Motor neuron (in vitro differentiated cells): ENCODE results near the gene MESP2. TPM values are rescaled to one million over a fixed set of nuclear protein-coding genes. Genes with fewer than 3 reads are reported as not detected.

Experiments
- ATAC-seq, 8 experiments: fragments of 200-7000 bp; cut with Tn5 transposase; replicated peaks in 6 of 8; 2 replicates each; pipeline ENCODE4 v1.8.0; 2021; ENCODE audit warnings: mild to moderate bottlenecking in 8 of 8, moderate library complexity in 8 of 8
- H3K27ac ChIP-seq, 2 donors: fragments of 250-450 bp; sonication (Bioruptor Pico); 2 replicates each; pipeline ENCODE4 v1.9.0; 2021; ENCODE audit warnings: antibody characterized with exemption in 2 of 2, mild to moderate bottlenecking in 2 of 2, moderate library complexity in 1 of 2
- H3K4me1 ChIP-seq, 2 donors: fragments of 250-450 bp; sonication (Bioruptor Pico); replicated peaks in 1 of 2; 2 replicates each; pipeline ENCODE4 v1.6.1; 2021; ENCODE audit warnings: antibody characterized with exemption in 2 of 2, mild to moderate bottlenecking in 2 of 2, moderate library complexity in 1 of 2
- H3K4me3 ChIP-seq, 5 donors: fragments of 250-450 bp; sonication (Bioruptor Pico); 2 replicates each; pipeline ENCODE4 v1.9.0; 2021; ENCODE audit warnings: antibody characterized with exemption in 5 of 5, mild to moderate bottlenecking in 5 of 5, moderate library complexity in 4 of 5
- WGBS, 10 experiments: fragments of 450-650 bp; shearing (Covaris generic); methylation state at CpG; one replicate each; pipeline ENCODE4 v1.0.0; 2022; 5-methylcytosine and 5-hydroxymethylcytosine counted together
- in situ Hi-C, 9 experiments: fragments of 400-800 bp; cut with MboI; loops; one replicate each; pipeline ENCODE4 v1.15.0; 2021; ENCODE audit warnings: low sequenced_read_pairs in 9 of 9, low pct_unique_long_range_greater_than_20kb in 2 of 9; ENCODE audit not compliant: unreplicated experiment in 9 of 9
- total RNA-seq, 8 experiments: library from RNA; unstranded; fragments of 300-600 nt; gene quantifications; 2 replicates each; pipeline versions ENCODE4 v1.2.3 to v1.2.4, GENCODE V29; 2022

Gene MESP2
- total RNA-seq, 8 experiments from 2014 or later: 0.18 to 0.90 (median 0.22) TPM; not detected in 2

DNA sequence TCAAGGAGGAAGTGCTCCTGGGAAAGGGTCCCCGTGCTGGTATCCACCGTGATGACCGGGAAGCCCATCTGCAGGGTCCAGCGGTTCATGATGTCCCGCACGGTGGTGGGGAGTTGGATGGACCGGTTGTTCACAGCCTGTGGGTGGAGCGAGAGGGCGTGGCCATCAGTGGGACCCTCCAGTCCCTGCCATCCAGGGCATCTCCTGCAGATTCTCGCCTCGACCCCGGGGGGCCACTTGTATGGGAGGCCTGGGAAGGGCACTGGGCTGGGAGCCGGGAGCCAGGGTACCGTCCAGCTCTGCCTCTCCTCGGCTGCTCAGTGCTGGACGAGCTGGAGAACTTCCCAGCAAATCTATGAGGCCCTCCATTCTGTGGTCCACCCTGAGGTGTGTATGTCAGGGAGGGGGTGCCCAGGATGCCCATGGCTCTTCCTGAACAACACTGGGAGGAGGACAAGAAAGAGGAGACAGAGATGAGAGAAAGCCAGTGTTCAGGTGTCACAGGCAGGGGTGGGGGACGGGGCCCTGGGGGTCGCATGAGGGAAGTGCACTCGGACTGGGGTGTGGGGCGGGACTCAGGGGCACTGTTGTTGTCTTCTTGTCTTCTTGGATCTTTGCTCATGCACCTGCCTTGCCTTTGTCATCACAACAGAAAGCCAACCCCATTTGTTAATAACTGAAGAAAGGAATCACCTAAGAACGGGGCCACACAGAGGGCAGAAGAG, 25.5 kb downstream of the MESP2 start:
- no peak for ATAC-seq
- no peak overlapping the region for H3K4me3 ChIP-seq
- WGBS, 10 experiments: 80 to 100% methylated on average over 1 to 3 of the region's 21 CpGs; no CpG with 5 or more reads in 8 of the 10 experiments
- in situ Hi-C loops: no loop called here
- no peaks in the 10 kb centered on the region for H3K4me1 ChIP-seq
- H3K27ac ChIP-seq: no peak overlapping the region

DNA sequence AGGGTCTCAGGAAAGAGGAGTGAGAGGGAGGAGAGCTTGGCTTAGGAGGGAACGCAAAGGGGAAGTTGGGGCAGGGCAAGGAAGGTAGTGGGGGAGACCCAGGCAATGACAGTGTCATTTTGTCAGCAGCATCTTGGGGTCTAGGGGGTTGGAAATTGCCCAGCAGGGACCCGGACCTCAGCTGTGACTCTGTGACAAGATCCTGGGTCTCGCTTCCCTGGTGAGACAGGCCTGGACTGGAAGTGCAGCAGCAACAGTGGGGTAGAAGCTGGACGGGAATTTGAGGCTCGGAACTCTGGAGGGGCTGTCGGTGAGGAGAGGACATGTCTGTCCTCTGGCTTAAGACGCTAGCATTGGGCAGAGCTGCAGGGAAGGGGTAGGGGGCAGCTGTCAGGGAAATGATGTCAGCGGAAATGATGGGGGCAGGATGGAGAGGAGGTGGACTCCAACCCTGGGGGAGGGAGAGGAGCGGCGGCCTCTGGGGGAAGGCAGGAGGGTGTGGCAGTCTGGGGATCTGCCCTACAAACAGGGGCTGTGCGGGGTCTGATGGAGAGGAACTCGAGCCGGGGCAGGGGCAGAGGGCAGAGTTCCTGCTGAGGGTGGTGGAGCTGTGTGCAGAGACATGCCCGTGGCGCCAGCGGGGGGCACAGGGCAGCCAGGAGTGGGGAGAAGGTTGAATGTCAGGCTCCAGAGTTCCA, 26.2 kb downstream of the MESP2 start:
- ATAC-seq: peak in 4 of 8 experiments; percentile 35 to 58 (median 40)
- no peak overlapping the region for H3K27ac ChIP-seq
- in situ Hi-C loops: no loop called here
- H3K4me1 ChIP-seq: no peaks in the 10 kb centered on the region
- no peak overlapping the region for H3K4me3 ChIP-seq
- WGBS, 10 experiments: 80% methylated on average over 1 of the region's 16 CpGs; no CpG with 5 or more reads in 9 of the 10 experiments

DNA sequence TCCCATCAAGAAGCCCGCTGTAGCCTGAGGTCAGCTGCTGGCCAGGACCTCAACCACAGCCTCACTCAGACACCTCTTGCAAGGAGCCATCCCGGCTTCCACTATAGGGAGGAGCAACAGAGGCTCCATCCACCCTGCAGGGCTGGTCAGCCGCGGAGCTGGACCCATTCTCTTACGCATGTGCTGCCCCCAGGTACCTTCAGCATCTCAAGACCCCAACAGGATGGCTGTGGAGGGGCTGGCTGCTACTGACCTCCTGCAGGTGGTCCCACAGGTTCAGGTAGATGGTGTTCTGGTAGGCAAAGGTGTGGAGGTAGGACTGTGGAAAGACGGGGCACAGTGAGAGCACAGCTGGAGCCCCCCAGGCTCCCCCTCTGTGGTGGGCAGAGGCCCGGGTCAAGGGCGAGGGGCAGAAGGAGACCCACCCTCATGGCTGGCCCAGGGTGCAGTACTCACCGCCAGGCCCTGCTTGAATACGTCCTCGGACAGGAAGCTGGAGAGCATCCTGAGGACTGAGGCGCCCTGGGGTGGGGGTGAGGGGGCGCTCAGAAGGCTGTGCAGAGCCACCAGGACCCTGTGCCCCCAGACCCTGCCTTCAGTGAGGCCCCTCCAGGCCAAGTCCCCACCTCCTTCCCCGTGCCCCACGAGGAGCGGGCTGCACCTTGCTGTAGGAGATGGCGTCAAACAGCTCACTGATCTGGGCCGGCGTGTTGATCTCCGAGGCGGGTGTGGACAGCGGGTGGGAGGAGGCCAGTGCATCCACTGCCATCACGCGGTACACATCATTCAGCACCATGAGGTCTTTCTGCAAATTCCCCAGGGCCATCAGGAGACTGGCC, 27.1 kb downstream of the MESP2 start:
- Histone ChIP-seq H3K4me3 (no peak overlapping the region), H3K4me1 (no peaks in the 10 kb centered on the region), H3K27ac (no peak overlapping the region)
- WGBS, 10 experiments: 87 to 100% (median 93%) methylated on average over 2 to 3 of the region's 24 CpGs; no CpG with 5 or more reads in 7 of the 10 experiments
- in situ Hi-C loops: no loop called here
- no peak for ATAC-seq

DNA sequence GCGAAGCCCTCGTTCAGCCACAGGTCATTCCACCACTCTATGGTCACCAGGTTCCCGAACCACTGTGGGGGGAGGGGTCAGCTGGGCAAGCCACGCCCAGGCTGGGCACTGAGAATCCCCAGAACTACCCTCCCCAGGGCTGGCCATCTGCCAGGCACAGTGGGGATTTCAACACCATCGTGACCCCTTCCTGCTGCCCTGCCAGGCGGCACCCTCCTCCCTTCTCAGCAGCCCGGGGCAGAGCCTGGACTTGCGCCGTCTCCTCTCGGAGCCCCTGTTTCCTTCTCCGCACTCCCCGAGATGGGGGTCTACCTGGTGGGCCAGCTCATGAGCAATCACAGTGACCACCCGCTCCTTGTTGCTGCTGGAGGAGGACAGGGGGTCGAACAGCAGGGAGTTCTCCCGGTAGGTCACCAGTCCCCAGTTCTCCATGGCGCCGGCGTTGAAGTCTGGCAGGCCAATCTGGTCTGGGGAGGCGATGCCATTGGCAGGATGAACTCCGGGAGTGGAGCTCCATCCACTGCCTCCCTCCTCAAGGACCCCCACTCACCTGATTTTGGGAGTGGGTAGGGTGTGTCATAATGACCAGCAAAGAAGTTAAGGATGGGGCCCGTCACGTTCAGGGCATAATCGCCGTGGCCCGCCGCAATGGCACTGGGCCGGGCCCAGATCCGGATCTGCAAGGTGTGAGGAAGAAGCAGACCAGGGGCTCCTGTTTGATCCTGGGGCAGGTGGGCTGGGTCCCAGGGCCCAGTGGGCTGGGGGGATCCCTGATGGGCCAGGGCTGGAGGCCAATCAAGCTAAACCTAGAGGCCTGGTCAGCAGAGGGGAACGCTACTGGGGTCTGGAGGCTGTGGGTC, 28.0 kb downstream of the MESP2 start:
- no peak for ATAC-seq
- H3K27ac ChIP-seq: no peak overlapping the region
- H3K4me1 ChIP-seq: no peaks in the 10 kb centered on the region
- 60 to 100% (median 79%) methylated on average over 1 to 15 of the region's 29 CpGs; no CpG with 5 or more reads in 2 of the 10 experiments for WGBS, 10 experiments
- no peak overlapping the region for H3K4me3 ChIP-seq
- in situ Hi-C loops: no loop called here

DNA sequence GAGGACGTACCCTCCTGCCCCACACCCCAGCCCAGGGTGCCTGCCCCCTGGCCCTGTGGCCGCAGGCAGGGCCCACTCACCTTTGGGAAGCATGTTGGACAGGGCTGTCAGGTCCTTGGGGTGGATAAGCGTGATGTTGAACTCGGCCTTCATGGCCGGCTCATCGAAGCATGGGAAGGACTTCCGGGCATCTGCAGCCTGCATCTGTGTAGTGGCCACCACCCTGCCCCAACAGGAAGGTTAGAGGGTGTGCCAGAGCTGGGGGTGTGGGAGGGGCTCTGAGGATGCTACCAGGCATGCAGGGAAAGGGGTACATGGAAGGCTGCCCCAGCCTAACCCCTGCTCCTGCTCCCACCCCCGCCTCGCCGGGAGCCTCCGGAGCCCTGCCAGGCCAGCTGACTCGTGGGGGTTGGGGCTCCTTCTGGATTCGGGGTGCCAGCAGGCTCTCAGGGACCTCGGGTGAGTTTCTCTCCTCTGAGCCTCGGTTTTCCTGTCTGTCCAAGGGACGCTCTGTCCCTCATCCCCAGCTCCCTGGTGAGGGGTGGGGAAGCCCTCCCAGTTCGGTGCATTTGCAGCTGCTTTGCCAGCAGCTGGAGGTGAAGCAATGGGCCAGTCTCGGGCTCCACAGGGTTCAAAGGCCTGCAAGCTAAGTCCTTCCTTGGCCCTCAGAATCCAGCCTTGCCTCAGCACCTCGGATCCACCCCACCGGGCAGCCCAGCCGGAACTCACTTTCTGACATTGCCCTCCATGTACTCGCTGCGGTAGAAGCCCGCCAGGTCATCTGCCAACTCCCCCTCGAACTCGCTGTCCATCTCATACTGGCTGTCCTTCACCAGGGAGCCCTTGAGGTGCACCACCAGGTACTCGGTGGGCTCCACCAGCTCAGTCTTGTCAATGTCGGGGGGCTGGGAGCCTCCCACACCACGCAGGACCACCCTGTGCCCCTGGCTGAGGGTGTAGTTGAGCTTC, 29.4 kb downstream of the MESP2 start:
- H3K4me1 ChIP-seq: no peaks in the 10 kb centered on the region
- in situ Hi-C loops: no loop called here
- H3K27ac ChIP-seq: no peak overlapping the region
- peak in 2 of 8 experiments; percentile 33 to 53 for ATAC-seq
- WGBS, 10 experiments: 50 to 88% (median 70%) methylated on average over 1 to 10 of the region's 29 CpGs; no CpG with 5 or more reads in 6 of the 10 experiments
- H3K4me3 ChIP-seq: no peak overlapping the region

DNA sequence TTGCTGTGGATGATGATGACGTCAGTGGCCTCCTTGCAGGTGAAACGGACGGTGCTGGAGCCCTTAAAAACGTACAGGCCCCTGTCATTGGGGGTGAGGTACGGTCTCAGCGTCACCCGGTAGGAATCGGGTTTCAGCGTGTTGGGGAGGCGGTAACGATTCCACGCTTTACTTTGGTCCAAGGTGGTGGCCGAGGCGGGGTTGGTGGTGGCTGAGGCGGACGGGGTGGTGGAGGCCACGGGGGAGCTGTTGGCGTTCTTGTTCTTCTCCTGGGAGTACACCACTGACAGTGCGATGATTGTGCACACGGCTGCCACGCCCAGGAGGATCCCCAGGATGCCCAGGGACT, 30.1 kb downstream of the MESP2 start:
- WGBS, 10 experiments: 33 to 80% methylated on average over 1 to 4 of the region's 21 CpGs; no CpG with 5 or more reads in 8 of the 10 experiments
- Histone ChIP-seq H3K4me1 (no peaks in the 10 kb centered on the region), H3K27ac (no peak overlapping the region), H3K4me3 (no peak overlapping the region)
- in situ Hi-C loops: no loop called here
- no peak for ATAC-seq

DNA sequence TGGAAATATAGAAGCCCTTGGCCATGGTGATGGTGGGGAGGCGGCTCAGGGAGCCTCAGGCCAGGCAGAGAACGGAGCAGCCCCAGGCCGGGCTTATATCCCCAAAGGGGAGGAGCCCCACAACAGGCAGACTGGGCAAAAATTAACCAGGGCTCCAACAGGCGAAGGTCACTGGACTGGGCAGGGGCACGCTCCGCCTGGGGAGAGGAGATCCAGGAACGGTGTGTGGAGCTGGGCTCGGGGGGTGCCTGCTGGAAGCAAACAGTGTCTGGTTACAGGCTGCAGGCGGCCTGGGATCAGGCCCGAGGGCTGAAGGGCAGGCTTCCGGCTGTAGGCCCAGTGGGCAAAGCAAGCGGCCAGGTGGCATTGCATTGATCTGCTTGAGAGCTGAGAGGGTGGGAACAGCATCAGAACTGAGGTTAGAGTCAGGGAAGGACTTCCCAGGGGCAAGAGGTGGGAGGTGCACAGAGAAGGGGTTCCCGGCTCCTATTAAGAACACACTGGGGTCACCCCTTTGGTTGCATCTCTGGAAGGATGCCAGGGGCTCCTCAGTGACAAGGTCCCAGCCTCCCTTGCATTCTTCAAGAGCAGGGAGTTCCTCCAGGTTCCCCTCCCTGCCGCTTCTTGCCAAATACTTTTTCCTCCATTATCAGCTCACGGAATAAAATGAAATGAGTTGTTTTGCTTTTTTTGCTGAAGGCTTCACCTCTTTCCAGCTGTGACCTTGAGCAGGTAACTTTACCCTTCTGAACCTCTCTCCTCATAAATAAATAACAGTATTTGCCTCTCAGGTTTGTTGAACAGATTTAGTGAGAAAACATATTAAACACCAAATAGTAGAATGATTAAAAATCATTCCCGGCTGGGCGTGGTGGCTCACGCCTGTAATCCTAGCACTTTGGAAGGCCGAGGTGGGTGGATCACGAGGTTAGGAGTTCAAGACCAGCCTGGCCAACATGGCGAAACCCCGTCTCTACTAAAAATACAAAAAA, 30.7 kb downstream of the MESP2 start:
- 72 to 100% (median 88%) methylated on average over 1 to 11 of the region's 22 CpGs; no CpG with 5 or more reads in 2 of the 10 experiments for WGBS, 10 experiments
- in situ Hi-C loops: no loop called here
- no peak for ATAC-seq
- no peaks in the 10 kb centered on the region for H3K4me1 ChIP-seq
- H3K27ac ChIP-seq: no peak overlapping the region
- H3K4me3 ChIP-seq: no peak overlapping the region

DNA sequence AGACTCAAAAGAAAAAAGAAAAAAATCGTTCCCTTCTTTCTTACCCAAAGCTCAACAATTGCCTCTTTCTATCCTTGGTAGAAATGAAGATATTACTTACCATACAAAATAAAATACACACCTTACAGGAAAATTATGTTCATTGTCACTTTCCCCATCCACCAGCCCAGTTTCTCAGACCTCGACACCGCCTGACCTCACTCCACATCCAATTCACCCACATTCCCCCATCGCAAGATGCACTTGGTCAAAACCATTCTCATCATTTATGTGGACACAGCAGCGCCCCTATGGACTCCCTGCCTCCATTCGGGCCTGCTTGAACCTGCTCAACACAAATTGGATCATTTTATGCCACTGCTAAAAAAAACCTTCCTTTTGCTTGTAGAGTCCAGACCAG, 31.6 kb downstream of the MESP2 start:
- Histone ChIP-seq H3K4me3 (no peak overlapping the region), H3K27ac (no peak overlapping the region), H3K4me1 (no peaks in the 10 kb centered on the region)
- 81 to 100% (median 85%) methylated on average over 5 to 6 of the region's 6 CpGs; no CpG with 5 or more reads in 4 of the 10 experiments for WGBS, 10 experiments
- ATAC-seq: no peak
- in situ Hi-C loops: no loop called here

DNA sequence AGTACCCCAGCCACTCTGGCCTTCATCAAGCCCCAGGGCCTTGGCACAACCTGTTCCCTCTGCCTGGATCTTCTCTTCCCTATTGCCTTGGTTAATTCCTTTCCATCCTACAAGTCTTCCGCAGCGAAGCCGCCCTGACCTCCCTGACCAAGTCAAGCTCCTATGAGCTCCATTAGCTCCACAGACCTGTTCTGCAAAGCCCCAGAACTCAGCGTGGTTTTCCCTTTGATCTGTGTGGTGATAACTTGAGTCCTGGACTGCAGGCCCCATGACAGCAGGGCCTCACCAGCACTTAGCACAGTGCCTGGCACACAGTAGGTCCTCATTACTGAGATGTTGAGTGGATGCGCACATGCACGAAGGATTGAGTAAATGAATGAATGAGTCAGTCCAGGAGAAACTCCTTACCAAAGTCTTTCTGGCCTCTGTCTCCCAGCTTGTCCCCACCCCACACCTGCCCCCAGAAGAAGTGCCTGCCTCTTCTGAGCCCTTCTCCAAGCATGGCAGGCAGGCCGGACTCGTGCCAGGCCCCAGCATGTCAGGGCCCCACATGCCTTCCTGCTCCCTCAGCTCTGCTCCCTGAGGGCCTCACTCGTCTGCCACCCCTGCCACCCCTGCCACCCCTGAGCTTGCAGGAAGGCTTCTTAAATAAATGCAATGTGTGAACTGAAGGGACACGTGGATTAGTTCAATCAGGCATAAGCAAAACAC, 32.2 kb downstream of the MESP2 start:
- Histone ChIP-seq H3K27ac (no peak overlapping the region), H3K4me1 (no peaks in the 10 kb centered on the region), H3K4me3 (no peak overlapping the region)
- ATAC-seq: no peak
- 33 to 100% (median 93%) methylated on average over 1 to 9 of the region's 10 CpGs; no CpG with 5 or more reads in 3 of the 10 experiments for WGBS, 10 experiments
- in situ Hi-C loops: no loop called here

DNA sequence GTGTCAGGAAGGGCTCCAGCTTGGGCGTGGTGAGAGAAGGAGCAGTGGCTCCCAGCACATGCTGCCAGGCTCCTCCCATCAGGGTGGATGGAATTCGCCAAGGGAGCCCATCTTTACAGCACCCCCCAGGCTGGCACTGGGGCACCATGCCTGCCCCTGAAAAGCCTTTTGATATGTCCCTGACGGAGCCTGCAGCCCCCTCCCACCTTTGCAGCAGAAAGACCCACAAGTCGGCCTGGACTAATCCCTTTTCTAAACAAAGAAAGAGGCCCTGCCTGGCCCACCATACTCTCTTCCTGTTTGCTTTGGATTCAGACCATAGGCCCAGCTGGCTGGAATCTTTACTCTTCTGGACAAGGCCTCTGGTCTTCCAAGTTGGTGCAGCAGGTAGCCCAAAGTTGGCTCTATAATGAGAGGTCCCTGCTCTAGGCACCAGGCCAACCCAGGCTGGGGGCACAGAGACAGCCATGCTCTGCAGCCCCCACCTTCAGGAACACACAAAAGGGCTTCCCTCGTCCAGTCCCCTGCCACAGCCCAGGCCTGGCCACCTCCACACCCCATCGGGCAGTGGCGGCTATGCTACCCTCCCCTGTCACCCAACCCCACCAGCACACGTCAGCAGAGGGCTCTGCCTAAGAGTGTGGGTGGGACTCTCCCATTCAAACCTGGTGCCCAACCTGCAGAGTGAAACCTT, 33.1 kb downstream of the MESP2 start:
- peak in 1 of 8 experiments; percentile 38 for ATAC-seq
- Histone ChIP-seq H3K27ac (no peak overlapping the region), H3K4me1 (no peaks in the 10 kb centered on the region), H3K4me3 (no peak overlapping the region)
- in situ Hi-C loops: no loop called here
- 47 to 76% (median 62%) methylated on average over 2 to 4 of the region's 8 CpGs; no CpG with 5 or more reads in 3 of the 10 experiments for WGBS, 10 experiments
